HG02973 (cell line): Measurements from ENCODE around the gene NSD1.

Experiments
- ATAC-seq: cut with Tn5 transposase; IDR thresholded peaks from one replicate; pipeline ENCODE4 v1.9.1; 2021; ENCODE audit warnings: moderate library complexity; ENCODE audit not compliant: unreplicated experiment

NSD1 gene

GRCh38 chr5:177343777-177344176, 210.2 kb downstream of the NSD1 start:
- ATAC-seq: no peak

GRCh38 chr5:177344891-177345290, 211.3 kb downstream of the NSD1 start:
- ATAC-seq: no peak

- no peak for ATAC-seq
Measured at GRCh38 chr5:177346820-177347219, 213.2 kb downstream of the NSD1 start.

GRCh38 chr5:177347699-177348098, 214.1 kb downstream of the NSD1 start:
- ATAC-seq: no peak

GRCh38 chr5:177349362-177349647, 215.7 kb downstream of the NSD1 start:
- ATAC-seq: no peak

GRCh38 chr5:177349762-177350161, 216.2 kb downstream of the NSD1 start:
- ATAC-seq: no peak
